H9 (cell line): Measurements from ENCODE around the gene NOS1AP. TPM values are rescaled to one million over a fixed set of nuclear protein-coding genes. Genes with fewer than 3 reads are reported as not detected.

Experiments used
- DNase-seq: peaks from one replicate; pipeline ENCODE4 v3.0.0-alpha.2; 2017
- H2AFZ ChIP-seq: one replicate; pipeline ENCODE4 v1.6.1; 2013; ENCODE audit warnings: mild to moderate bottlenecking, low read length, control low read depth, moderate library complexity
- H2AK5ac ChIP-seq: 2 replicates; pipeline ENCODE4 v1.6.1; 2013; ENCODE audit warnings: low read length, control low read depth, mixed read lengths; ENCODE audit not compliant: insufficient read length
- H2BK120ac ChIP-seq: one replicate; pipeline ENCODE4 v1.6.1; 2013; ENCODE audit warnings: low read depth, mild to moderate bottlenecking, low read length, control low read depth, inconsistent platforms; ENCODE audit not compliant: poor library complexity, severe bottlenecking
- H2BK12ac ChIP-seq: 2 replicates; pipeline ENCODE4 v1.6.1; 2013; ENCODE audit warnings: low read length, control low read depth, mixed read lengths, low read depth; ENCODE audit not compliant: insufficient read length
- H2BK15ac ChIP-seq: 2 replicates; pipeline ENCODE4 v1.6.1; 2013; ENCODE audit warnings: low read depth, low read length, control low read depth
- H2BK20ac ChIP-seq: one replicate; pipeline ENCODE4 v1.6.1; 2013; ENCODE audit warnings: low read depth, mild to moderate bottlenecking, low read length, control low read depth, inconsistent platforms; ENCODE audit not compliant: poor library complexity, severe bottlenecking
- H2BK5ac ChIP-seq: 2 replicates; pipeline ENCODE4 v1.6.1; 2013; ENCODE audit warnings: low read length, control low read depth, mixed read lengths; ENCODE audit not compliant: insufficient read length
- H3K14ac ChIP-seq: 2 replicates; pipeline ENCODE4 v1.6.1; 2013; ENCODE audit warnings: low read length, control low read depth; ENCODE audit not compliant: insufficient read depth
- H3K18ac ChIP-seq: 2 replicates; pipeline ENCODE4 v1.6.1; 2013; ENCODE audit warnings: low read depth, mild to moderate bottlenecking, mixed read lengths, low read length, control low read depth; ENCODE audit not compliant: insufficient read length
- H3K23ac ChIP-seq: 2 replicates; pipeline ENCODE4 v1.6.1; 2013; ENCODE audit warnings: low read length, control low read depth, mixed read lengths, low read depth; ENCODE audit not compliant: insufficient read length
- H3K23me2 ChIP-seq: 2 replicates; pipeline ENCODE4 v1.6.1; 2013; ENCODE audit warnings: low read depth, mild to moderate bottlenecking, mixed read lengths, low read length, control low read depth; ENCODE audit not compliant: insufficient read length, poor library complexity, severe bottlenecking
- H3K27ac ChIP-seq: 2 replicates; pipeline ENCODE4 v1.5.1; 2013; ENCODE audit warnings: low read length, control low read depth, mixed read lengths, low read depth; ENCODE audit not compliant: insufficient read length
- H3K27me3 ChIP-seq: 2 replicates; pipeline ENCODE4 v1.6.1; 2013; ENCODE audit warnings: low read length, control low read depth, inconsistent platforms; ENCODE audit not compliant: insufficient read depth
- H3K4ac ChIP-seq: 2 replicates; pipeline ENCODE4 v1.6.1; 2013; ENCODE audit warnings: low read depth, mild to moderate bottlenecking, control low read depth, inconsistent platforms, low read length, moderate library complexity
- H3K4me1 ChIP-seq: 2 replicates; pipeline ENCODE4 v1.6.1; 2013; ENCODE audit warnings: low read length, control low read depth, inconsistent platforms; ENCODE audit not compliant: insufficient read depth
- H3K4me2 ChIP-seq: 2 replicates; pipeline ENCODE4 v1.6.1; 2013; ENCODE audit warnings: low read length, control low read depth, mixed read lengths; ENCODE audit not compliant: insufficient read length, insufficient read depth
- H3K56ac ChIP-seq: 2 replicates; pipeline ENCODE4 v1.6.1; 2013; ENCODE audit warnings: low read depth, mild to moderate bottlenecking, mixed read lengths, low read length, control low read depth; ENCODE audit not compliant: insufficient read length
- H3K79me1 ChIP-seq: 2 replicates; pipeline ENCODE4 v1.6.1; 2013; ENCODE audit warnings: low read depth, mild to moderate bottlenecking, moderate library complexity, low read length, control low read depth, inconsistent platforms; ENCODE audit not compliant: insufficient read depth, poor library complexity, severe bottlenecking
- H3K79me2 ChIP-seq: 2 replicates; pipeline ENCODE4 v1.6.1; 2013; ENCODE audit warnings: low read length, control low read depth, inconsistent platforms; ENCODE audit not compliant: insufficient read depth
- H3K9ac ChIP-seq: 2 replicates; pipeline ENCODE4 v1.6.1; 2013; ENCODE audit warnings: low read length, control low read depth, mixed read lengths; ENCODE audit not compliant: insufficient read length; ENCODE audit errors: extremely low read depth
- H3K9me3 ChIP-seq: one replicate; pipeline ENCODE4 v1.6.1; 2013; ENCODE audit warnings: low read depth, low read length, inconsistent platforms; ENCODE audit not compliant: control insufficient read depth
- H3T11ph ChIP-seq: one replicate; pipeline ENCODE4 v1.6.1; 2013; ENCODE audit warnings: mild to moderate bottlenecking, low read length, control low read depth, inconsistent platforms
- H4K20me1 ChIP-seq: one replicate; pipeline ENCODE4 v1.6.1; 2013; ENCODE audit not compliant: control insufficient read depth, insufficient read length, insufficient read depth
- H4K5ac ChIP-seq: 2 replicates; pipeline ENCODE4 v1.6.1; 2013; ENCODE audit warnings: low read depth, mild to moderate bottlenecking, mixed read lengths, low read length, control low read depth; ENCODE audit not compliant: insufficient read length
- H4K8ac ChIP-seq: replicated peaks from 2 replicates; pipeline ENCODE4 v1.6.1; 2013; ENCODE audit warnings: low read length, control low read depth, mixed read lengths, low read depth; ENCODE audit not compliant: insufficient read length
- H4K91ac ChIP-seq: 2 replicates; pipeline ENCODE4 v1.6.1; 2013; ENCODE audit warnings: low read depth, mild to moderate bottlenecking, moderate library complexity, mixed read lengths, low read length, control low read depth; ENCODE audit not compliant: insufficient read length
- H3K27ac Mint-ChIP-seq, 3 experiments: 2 replicates in 2 of 3; 3 replicates in 1 of 3; pipeline ENCODE4 v1.8.0; 2020 to 2021; ENCODE audit warnings: mixed read lengths in 3 of 3, mild to moderate bottlenecking in 1 of 3, moderate library complexity in 1 of 3
- H3K27me3 Mint-ChIP-seq: 2 replicates; pipeline ENCODE4 v1.8.0; 2021; ENCODE audit warnings: low read depth, mild to moderate bottlenecking, moderate library complexity, mixed read lengths
- H3K36me3 Mint-ChIP-seq, 3 experiments: 2 replicates in 2 of 3; 3 replicates in 1 of 3; pipeline ENCODE4 v1.8.0; 2020 to 2021; ENCODE audit warnings: low read depth in 3 of 3, mixed read lengths in 3 of 3; ENCODE audit not compliant: insufficient read depth in 1 of 3
- H3K4me1 Mint-ChIP-seq, 2 experiments: 2 replicates each; pipeline ENCODE4 v1.8.0; 2020; ENCODE audit warnings: mixed read lengths in 2 of 2
- H3K4me3 Mint-ChIP-seq, 2 experiments: 2 replicates in 1 of 2; 3 replicates in 1 of 2; pipeline ENCODE4 v1.8.0; 2020 to 2021; ENCODE audit warnings: mild to moderate bottlenecking in 2 of 2, mixed read lengths in 2 of 2, moderate library complexity in 1 of 2
- H3K9me3 Mint-ChIP-seq, 2 experiments: 2 replicates in 1 of 2; 3 replicates in 1 of 2; pipeline ENCODE4 v1.8.0; 2020; ENCODE audit warnings: mild to moderate bottlenecking in 2 of 2, mixed read lengths in 2 of 2, moderate library complexity in 1 of 2
- WGBS: extraction: QIAGEN DNeasy Blood & Tissue Kit; methylation state at CpG from one replicate; pipeline ENCODE4 v1.1.7; 2013; ENCODE audit warnings: missing lambda C conversion rate, low lambda C conversion rate, mixed read lengths; ENCODE audit not compliant: insufficient read length; ENCODE audit errors: extremely low coverage; 5-methylcytosine and 5-hydroxymethylcytosine counted together
- total RNA-seq: library from RNA; stranded (reverse); gene quantifications from 2 replicates; pipeline ENCODE4 v1.2.1, GENCODE V29; 2021
- TF ChIP-seq, protein P1 (sequence below): fragments of 200-600 bp; sonication (generic); conservative IDR thresholded peaks from 3 replicates; pipeline ENCODE4 v1.8.0; 2021; ENCODE audit warnings: antibody characterized with exemption, mild to moderate bottlenecking

Gene NOS1AP
- total RNA-seq, 1 experiment from 2014 or later: 8.4 TPM

DNA sequence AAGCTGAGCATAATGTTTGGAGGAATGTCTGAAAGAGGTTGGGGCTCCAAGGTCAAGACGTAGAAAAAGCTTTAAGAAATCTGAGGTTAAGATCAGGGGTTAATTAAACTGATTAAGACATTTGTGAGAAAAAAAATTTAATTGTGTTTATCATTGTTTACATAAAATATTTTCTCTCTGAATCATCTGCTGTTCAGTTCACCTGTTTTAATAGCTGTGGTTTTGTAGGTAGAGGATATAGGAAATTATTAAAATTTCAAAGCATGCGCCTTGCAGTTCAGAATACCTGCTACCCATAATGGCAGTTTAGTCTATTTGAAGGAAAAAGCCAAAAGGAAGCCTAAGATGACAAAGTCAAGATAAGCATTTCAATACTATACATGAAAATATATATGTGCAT is 154.0 kb downstream of the NOS1AP start:
- Histone ChIP-seq H3K23ac (no peak overlapping the region), H2BK12ac (no peak overlapping the region), H3K9ac (no peak overlapping the region), H3K27me3 (no peaks in the 10 kb centered on the region), H3K79me2 (no peaks in the 10 kb centered on the region; the same call in 1 of the 2 replicates), H3K9me3 (no peaks in the 10 kb centered on the region), H3K14ac (no peak overlapping the region), H2BK5ac (no peak overlapping the region), H3T11ph (no peak overlapping the region), H3K4me1 (peaks cover 17% of the 10 kb centered on the region), H3K27ac (no peak overlapping the region), H2AK5ac (no peak overlapping the region), H4K20me1 (no peaks in the 10 kb centered on the region), H3K4ac (no peak overlapping the region), H3K18ac (no peak overlapping the region), H2BK15ac (no peak overlapping the region), H3K79me1 (no peaks in the 10 kb centered on the region), H4K5ac (no peak overlapping the region), H2BK20ac (no peak overlapping the region), H2BK120ac (no peak overlapping the region), H3K4me2 (no peak overlapping the region), H4K91ac (no peak overlapping the region), H4K8ac (no peak overlapping the region), H2AFZ (no peak overlapping the region), H3K23me2 (no peaks in the 10 kb centered on the region), H3K56ac (no peak overlapping the region)
- peaks cover 68 to 73% of the 10 kb centered on the region in 2 experiments for H3K4me1 Mint-ChIP-seq
- peak overlapping the region in 1 of 3 experiments; percentile 30; a peak in 1 of 7 replicates for H3K27ac Mint-ChIP-seq
- H3K4me3 Mint-ChIP-seq: peak overlapping the region in 1 of 2 experiments; percentile 15; a peak in 2 of 5 replicates
- H3K9me3 Mint-ChIP-seq: no peaks in the 10 kb centered on the region
- H3K27me3 Mint-ChIP-seq: peaks cover 1% of the 10 kb centered on the region; the same call in 1 of the 2 replicates
- H3K36me3 Mint-ChIP-seq: no peaks in the 10 kb centered on the region
- WGBS: no CpG with 5 or more reads among the region's 2 CpGs
- DNase-seq: no peak
- TF ChIP-seq, protein P1, sequence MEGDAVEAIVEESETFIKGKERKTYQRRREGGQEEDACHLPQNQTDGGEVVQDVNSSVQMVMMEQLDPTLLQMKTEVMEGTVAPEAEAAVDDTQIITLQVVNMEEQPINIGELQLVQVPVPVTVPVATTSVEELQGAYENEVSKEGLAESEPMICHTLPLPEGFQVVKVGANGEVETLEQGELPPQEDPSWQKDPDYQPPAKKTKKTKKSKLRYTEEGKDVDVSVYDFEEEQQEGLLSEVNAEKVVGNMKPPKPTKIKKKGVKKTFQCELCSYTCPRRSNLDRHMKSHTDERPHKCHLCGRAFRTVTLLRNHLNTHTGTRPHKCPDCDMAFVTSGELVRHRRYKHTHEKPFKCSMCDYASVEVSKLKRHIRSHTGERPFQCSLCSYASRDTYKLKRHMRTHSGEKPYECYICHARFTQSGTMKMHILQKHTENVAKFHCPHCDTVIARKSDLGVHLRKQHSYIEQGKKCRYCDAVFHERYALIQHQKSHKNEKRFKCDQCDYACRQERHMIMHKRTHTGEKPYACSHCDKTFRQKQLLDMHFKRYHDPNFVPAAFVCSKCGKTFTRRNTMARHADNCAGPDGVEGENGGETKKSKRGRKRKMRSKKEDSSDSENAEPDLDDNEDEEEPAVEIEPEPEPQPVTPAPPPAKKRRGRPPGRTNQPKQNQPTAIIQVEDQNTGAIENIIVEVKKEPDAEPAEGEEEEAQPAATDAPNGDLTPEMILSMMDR: no peak
